K562 (cell line): Measurements from ENCODE around the gene CD226. TPM values are rescaled to one million over a fixed set of nuclear protein-coding genes. Genes with fewer than 3 reads are reported as not detected.
A peak's percentile ranks its signal among the peaks of the same experiment; 100 is the strongest.

Experiments used
- ATAC-seq: fragments of 200-7000 bp; cut with Tn5 transposase; 3 replicates; pipeline ENCODE4 v1.9.1; 2020; ENCODE audit warnings: moderate library complexity
- BruUV-seq: library from RNA; stranded (reverse); fragments of 400-500 nt; replicated peaks from 2 replicates; lab custom pipeline; 2021; lab: Mats Ljungman, UMichigan
- CTCF ChIA-PET: fragments of 300-600 bp; formaldehyde crosslinking; extraction: SDS; loops from one replicate; lab custom pipeline; 2021; ENCODE audit warnings: low intra/inter-chr PET ratio; lab: Yijun Ruan, JAX
- POLR2A ChIA-PET: fragments of 300-600, 350-650 bp; sonication (Branson Sonifier 250); formaldehyde crosslinking; extraction: SDS; loops from one replicate; lab custom pipeline; 2021; ENCODE audit warnings: antibody characterized with exemption, inconsistent platforms; lab: Yijun Ruan, JAX
- DNase-seq, 4 experiments: peaks; one replicate each; pipeline versions ENCODE4 v3.0.0 to v3.0.0-alpha.2; 2011 to 2018; ENCODE audit warnings: low spot score in 3 of 4, mixed read lengths in 3 of 4; ENCODE audit errors: extremely low read depth in 1 of 4
- FAIRE-seq: peaks from 2 replicates; lab custom pipeline; 2011; peaks lifted over from hg19 to GRCh38; lab: Jason Lieb, UNC
- H2AFZ ChIP-seq: 2 replicates; pipeline ENCODE4 v1.6.0; 2011; ENCODE audit warnings: low read depth, low read length, control low read depth, inconsistent platforms
- H3K27ac ChIP-seq: fragments of 200-600 bp; 3 replicates; pipeline ENCODE4 v1.8.0; 2011; ENCODE audit warnings: low read depth, mild to moderate bottlenecking, control low read depth, inconsistent platforms, low read length, moderate library complexity, mixed read lengths; ENCODE audit errors: extremely low read depth
- H3K27me3 ChIP-seq, 2 experiments: fragments of 300-600 bp in 1 of 2; 2 replicates in 1 of 2; 3 replicates in 1 of 2; pipeline versions ENCODE4 v1.6.0 to v1.8.0; 2011; ENCODE audit warnings: inconsistent platforms in 2 of 2, low read length in 2 of 2, mild to moderate bottlenecking in 1 of 2, mixed read lengths in 1 of 2, moderate library complexity in 1 of 2; ENCODE audit not compliant: control insufficient read depth in 2 of 2, insufficient read depth in 2 of 2
- H3K36me3 ChIP-seq: fragments of 300-600 bp; 3 replicates; pipeline ENCODE4 v1.8.0; 2011; ENCODE audit warnings: mild to moderate bottlenecking, low read length, inconsistent platforms; ENCODE audit not compliant: control insufficient read depth, insufficient read depth
- H3K4me1 ChIP-seq, 2 experiments: fragments of 200-600 bp in 1 of 2; replicated peaks in 1 of 2; 2 replicates in 1 of 2; 3 replicates in 1 of 2; pipeline versions ENCODE4 v1.5.1 to v1.8.0; 2011; ENCODE audit warnings: inconsistent platforms in 2 of 2, low read length in 2 of 2, mild to moderate bottlenecking in 1 of 2, mixed read lengths in 1 of 2, moderate library complexity in 1 of 2; ENCODE audit not compliant: control insufficient read depth in 2 of 2, insufficient read depth in 2 of 2
- H3K4me2 ChIP-seq: 2 replicates; pipeline ENCODE4 v1.6.1; 2011; ENCODE audit warnings: low read length, control low read depth, inconsistent platforms, mixed read lengths; ENCODE audit not compliant: insufficient read depth
- H3K4me3 ChIP-seq: fragments of 200-600 bp; sonication (generic), shearing (Covaris generic); 2 replicates; pipeline ENCODE4 v1.5.1; 2016; ENCODE audit warnings: control low read depth, inconsistent platforms
- H3K79me2 ChIP-seq: fragments of 200-600 bp; 3 replicates; pipeline ENCODE4 v1.8.0; 2011; ENCODE audit warnings: low read length, inconsistent platforms; ENCODE audit not compliant: control insufficient read depth, insufficient read depth
- H3K9ac ChIP-seq, 2 experiments: 2 replicates each; pipeline versions ENCODE4 v1.6.0 to v1.6.1; 2011; ENCODE audit warnings: low read depth in 2 of 2, low read length in 2 of 2, control low read depth in 1 of 2, inconsistent platforms in 1 of 2, mild to moderate bottlenecking in 1 of 2, mixed read lengths in 1 of 2; ENCODE audit not compliant: insufficient read depth in 1 of 2
- H3K9me1 ChIP-seq: one replicate; pipeline ENCODE4 v1.6.0; 2011; ENCODE audit warnings: inconsistent platforms, mild to moderate bottlenecking, low read length, moderate library complexity; ENCODE audit not compliant: control insufficient read depth, insufficient read depth
- H3K9me3 ChIP-seq: replicated peaks from 2 replicates; pipeline ENCODE4 v1.5.1; 2011; ENCODE audit warnings: low read depth, low read length, inconsistent platforms; ENCODE audit not compliant: control insufficient read depth, insufficient read depth
- H4K20me1 ChIP-seq: replicated peaks from 2 replicates; pipeline ENCODE4 v1.6.1; 2011; ENCODE audit warnings: low read length, inconsistent platforms, mixed read lengths; ENCODE audit not compliant: control insufficient read depth, insufficient read depth
- BRCA1 ChIP-seq, 2 experiments: fragments of 450-650 bp in 1 of 2; sonication (generic) in 1 of 2; formaldehyde crosslinking in 1 of 2; IDR thresholded peaks; 2 replicates each; pipeline versions ENCODE4 v1.5.0 to v1.6.1; 2017 to 2020; ENCODE audit warnings: mild to moderate bottlenecking in 1 of 2, missing genetic modification reagents in 1 of 2
- CBX5 ChIP-seq: IDR thresholded peaks from 2 replicates; pipeline ENCODE4 v1.6.1; 2014; ENCODE audit warnings: low read depth, borderline replicate concordance
- CHD4 ChIP-seq: fragments of 200-600 bp; sonication (generic); IDR thresholded peaks from 3 replicates; pipeline ENCODE4 v1.6.1; 2012; ENCODE audit warnings: low read depth, mild to moderate bottlenecking, mixed read lengths, low read length, inconsistent platforms; ENCODE audit not compliant: insufficient read depth, insufficient replicate concordance, poor library complexity, severe bottlenecking
- EP300 ChIP-seq: IDR thresholded peaks from 2 replicates; pipeline ENCODE4 v1.6.1; 2012; ENCODE audit warnings: low read length, improper control_type of control experiment
- ETV5 ChIP-seq: sonication (generic); formaldehyde crosslinking; IDR thresholded peaks from 2 replicates; pipeline ENCODE4 v1.4.0; 2020; ENCODE audit warnings: low read depth, mild to moderate bottlenecking, missing genetic modification reagents
- FOXP1 ChIP-seq: sonication (generic); formaldehyde crosslinking; IDR thresholded peaks from 2 replicates; pipeline ENCODE4 v1.8.0; 2022; ENCODE audit warnings: mild to moderate bottlenecking, missing genetic modification reagents
- KHSRP ChIP-seq: fragments of 450-650 bp; IDR thresholded peaks from 2 replicates; pipeline ENCODE4 v1.6.1; 2017
- LARP7 ChIP-seq: fragments of 450-650 bp; IDR thresholded peaks from 2 replicates; pipeline ENCODE4 v1.6.1; 2016
- NCOR1 ChIP-seq: fragments of 450-650 bp; IDR thresholded peaks from 2 replicates; pipeline ENCODE4 v1.6.1; 2016; ENCODE audit warnings: mild to moderate bottlenecking, moderate library complexity
- NKRF ChIP-seq: fragments of 450-650 bp; IDR thresholded peaks from 2 replicates; pipeline ENCODE4 v1.6.1; 2016; ENCODE audit warnings: borderline replicate concordance
- POLR3A ChIP-seq: IDR thresholded peaks from 2 replicates; pipeline ENCODE4 v1.6.1; 2011; ENCODE audit warnings: borderline replicate concordance, mild to moderate bottlenecking, moderate library complexity; ENCODE audit not compliant: insufficient read length, insufficient read depth; ENCODE audit errors: extremely low read depth
- RBM34 ChIP-seq: fragments of 200-400 bp; formaldehyde crosslinking; IDR thresholded peaks from 2 replicates; pipeline ENCODE4 v1.6.1; 2018; ENCODE audit warnings: low read length, borderline replicate concordance; ENCODE audit not compliant: insufficient read depth
- SMAD1 ChIP-seq: fragments of 150-350 bp; IDR thresholded peaks from 2 replicates; pipeline ENCODE4 v1.6.1; 2014; ENCODE audit warnings: low read length, low read depth; ENCODE audit not compliant: partially characterized antibody
- SPI1 ChIP-seq: IDR thresholded peaks from 2 replicates; pipeline ENCODE4 v1.6.1; 2011; ENCODE audit warnings: low read depth, low read length, control low read depth, borderline replicate concordance
- UBTF ChIP-seq, 2 experiments: IDR thresholded peaks; 2 replicates each; pipeline ENCODE4 v1.6.1; 2012; ENCODE audit warnings: improper control_type of control experiment in 2 of 2, low read depth in 2 of 2, low read length in 2 of 2, borderline replicate concordance in 1 of 2
- ZC3H4 ChIP-seq: sonication (generic); formaldehyde crosslinking; IDR thresholded peaks from 2 replicates; pipeline ENCODE4 v1.9.0; 2021; ENCODE audit warnings: missing genetic modification reagents, borderline replicate concordance
- ZSCAN32 ChIP-seq: fragments of 450-650 bp; formaldehyde crosslinking; IDR thresholded peaks from 2 replicates; pipeline ENCODE4 v1.4.0; 2020; ENCODE audit warnings: mild to moderate bottlenecking, moderate library complexity
- WGBS: fragments of 100-300 bp; shearing (Covaris generic); methylation state at CpG from one replicate; pipeline ENCODE4 v1.1.6; 2016; ENCODE audit warnings: low coverage, mixed read lengths; ENCODE audit not compliant: insufficient coverage; ENCODE audit errors: missing lambda C conversion rate; 5-methylcytosine and 5-hydroxymethylcytosine counted together
- in situ Hi-C: fragments of 300-500 bp; cut with MboI; formaldehyde crosslinking; loops from 4 replicates; pipeline ENCODE4 v1.15.0; 2018; ENCODE audit warnings: inconsistent platforms, mixed read lengths
- intact Hi-C: fragments of 100-400 bp; cut with micrococcal nuclease; formaldehyde crosslinking; loops from 2 replicates; pipeline ENCODE4 v1.14.2; 2022
- polyA plus RNA-seq, 8 experiments: library from polyadenylated mRNA; depleted of rRNA in 4 of 8; stranded (reverse) in 5 of 8; unstranded in 3 of 8; fragments of >200 nt; fragmentation: Nextera tagmentation in 2 of 8; fragmentation: Illumina TruSeq in 1 of 8; extraction: Ambion mirVana in 2 of 8; extraction: Trizol in 1 of 8; gene quantifications; 2 replicates each; pipeline versions ENCODE4 v1.2.1 to v1.2.3, GENCODE V29; 2011 to 2014; ENCODE audit warnings: inconsistent platforms in 1 of 8, missing spikeins in 1 of 8
- total RNA-seq, 7 experiments: library from RNA; depleted of rRNA in 6 of 7; stranded (reverse); fragments of >200 nt in 6 of 7; fragmentation: Illumina TruSeq in 2 of 7; extraction: Trizol in 2 of 7; gene quantifications; 2 replicates each; pipeline versions ENCODE4 v1.2.1 to v1.2.3, GENCODE V29; 2011 to 2021; ENCODE audit warnings: low replicate concordance in 1 of 7

The CD226 gene
- total and polyA plus RNA-seq, 9 of the 15 experiments (the other 6 are each of a cell fraction or from before 2014, with no cell fraction given): 0.32 to 1.7 (median 0.80) TPM

GRCh38 chr18:69956057-69956456 is 8.4 kb upstream of the CD226 start:
- ChIA-PET POLR2A (interaction anchor here (1.0 kb wide), 1 partner anchor 47 kb away, joined by 3 read pairs; no protein-coding TSS in a partner anchor), CTCF (no interaction called here)
- DNase-seq: no peak
- no peak overlapping the region for H3K9ac ChIP-seq
- peaks cover 0 to 10% of the 10 kb centered on the region in 2 experiments; a peak in 3 of 5 replicates for H3K4me1 ChIP-seq
- no peak overlapping the region for H3K4me3 ChIP-seq
- H4K20me1 ChIP-seq: no peaks in the 10 kb centered on the region
- ATAC-seq: peak; percentile 45
- H3K79me2 ChIP-seq: no peaks in the 10 kb centered on the region
- H2AFZ ChIP-seq: no peak overlapping the region
- TF ChIP-seq NCOR1 (no peak), ZSCAN32 (CRISPR knock-in tag) (no peak), NKRF (no peak), BRCA1 (IDR thresholded peaks at IDR 0.05) (no peak), BRCA1 (CRISPR knock-in tag; IDR thresholded peaks at IDR 0.05) (no peak), CHD4 (no peak), EP300 (no peak), CBX5 (no peak), KHSRP (no peak), SMAD1 (no peak), SPI1 (no peak), FOXP1 (CRISPR knock-in tag) (no peak), POLR3A (no peak), ETV5 (CRISPR knock-in tag) (no peak), UBTF (IDR thresholded peaks at IDR 0.05; ENCODE audit: borderline replicate concordance in 1 of 2, low read depth in 2 of 2, low read length in 2 of 2) (no peak), LARP7 (no peak), RBM34 (no peak), ZC3H4 (CRISPR knock-in tag) (no peak)
- no peaks in the 10 kb centered on the region for H3K9me1 ChIP-seq
- WGBS: 79% methylated on average over 3 of the region's 5 CpGs
- no peaks in the 10 kb centered on the region for H3K9me3 ChIP-seq
- no TSS peak for BruUV-seq
- no peaks in the 10 kb centered on the region for H3K36me3 ChIP-seq
- no peak overlapping the region for H3K27ac ChIP-seq
- in situ Hi-C loops (no loop called here), intact Hi-C loops (no loop called here)
- no peak for FAIRE-seq
- H3K4me2 ChIP-seq: no peak overlapping the region; the same call in 1 of the 2 replicates
- no peaks in the 10 kb centered on the region for H3K27me3 ChIP-seq
